BE2C (cell line): ENCODE data around the gene DNAH8.

ENCODE experiments used
- DNase-seq: peaks from one replicate; pipeline ENCODE4 v3.0.0-alpha.2; 2020
- H3K27me3 ChIP-seq: fragments of 250-450 bp; sonication (Bioruptor Pico); 2 replicates; pipeline ENCODE4 v1.5.1; 2020; ENCODE audit warnings: mild to moderate bottlenecking
- H3K36me3 ChIP-seq: fragments of 250-450 bp; sonication (Bioruptor Pico); 2 replicates; pipeline ENCODE4 v1.5.1; 2020; ENCODE audit warnings: mild to moderate bottlenecking
- H3K4me1 ChIP-seq: fragments of 250-450 bp; sonication (Bioruptor Pico); 2 replicates; pipeline ENCODE4 v1.5.1; 2020
- H3K4me3 ChIP-seq: 2 replicates; pipeline ENCODE4 v1.5.1; 2011; ENCODE audit warnings: low read depth, low read length
- H3K9me3 ChIP-seq: fragments of 250-450 bp; sonication (Bioruptor Pico); 2 replicates; pipeline ENCODE4 v1.5.1; 2020
- CTCF ChIP-seq: IDR thresholded peaks from 2 replicates; pipeline ENCODE4 v1.5.1; 2012; ENCODE audit warnings: mild to moderate bottlenecking, low read depth, low read length

DNAH8 gene

GRCh38 chr6:38806271-38806670 lies 91.2 kb downstream of the DNAH8 start:
- H3K4me3 ChIP-seq: no peak overlapping the region
- no peaks in the 10 kb centered on the region for H3K27me3 ChIP-seq
- H3K4me1 ChIP-seq: peaks cover 3% of the 10 kb centered on the region; the same call in 1 of the 2 replicates
- no peaks in the 10 kb centered on the region for H3K9me3 ChIP-seq
- TF ChIP-seq CTCF: 0 out of 2 replicates have a peak, but pooled peaks have one; percentile 11
- H3K36me3 ChIP-seq: no peaks in the 10 kb centered on the region
- DNase-seq: no peak

- Histone ChIP-seq H3K9me3 (no peaks in the 10 kb centered on the region), H3K36me3 (no peaks in the 10 kb centered on the region), H3K4me1 (peaks cover 3% of the 10 kb centered on the region; the same call in 1 of the 2 replicates), H3K27me3 (no peaks in the 10 kb centered on the region), H3K4me3 (no peak overlapping the region)
- TF ChIP-seq CTCF: no peak
- DNase-seq: no peak
These were observed 91.7 kb downstream of the DNAH8 start for GRCh38 chr6:38806833-38807232.

- Histone ChIP-seq H3K27me3 (no peaks in the 10 kb centered on the region), H3K9me3 (no peaks in the 10 kb centered on the region), H3K36me3 (no peaks in the 10 kb centered on the region), H3K4me3 (no peak overlapping the region), H3K4me1 (peaks cover 3% of the 10 kb centered on the region; the same call in 1 of the 2 replicates)
- no peak for DNase-seq
- no peak for TF ChIP-seq CTCF
These were observed 92.9 kb downstream of the DNAH8 start for GRCh38 chr6:38808039-38808438.

- no peak for TF ChIP-seq CTCF
- Histone ChIP-seq H3K27me3 (no peaks in the 10 kb centered on the region), H3K4me3 (no peak overlapping the region), H3K9me3 (no peaks in the 10 kb centered on the region), H3K36me3 (no peaks in the 10 kb centered on the region), H3K4me1 (no peaks in the 10 kb centered on the region)
- no peak for DNase-seq
These were observed 98.1 kb downstream of the DNAH8 start for GRCh38 chr6:38813041-38813823.

GRCh38 chr6:38814761-38815160 lies 99.7 kb downstream of the DNAH8 start:
- Histone ChIP-seq H3K9me3 (no peaks in the 10 kb centered on the region), H3K4me1 (no peaks in the 10 kb centered on the region), H3K27me3 (0 out of 2 replicates have a peak, but pooled peaks cover 5% of the 10 kb centered on the region), H3K4me3 (no peak overlapping the region), H3K36me3 (no peaks in the 10 kb centered on the region)
- TF ChIP-seq CTCF: no peak
- no peak for DNase-seq

- Histone ChIP-seq H3K36me3 (no peaks in the 10 kb centered on the region), H3K4me3 (no peak overlapping the region), H3K9me3 (no peaks in the 10 kb centered on the region), H3K4me1 (no peaks in the 10 kb centered on the region), H3K27me3 (0 out of 2 replicates have a peak, but pooled peaks cover 5% of the 10 kb centered on the region)
- TF ChIP-seq CTCF: no peak
- DNase-seq: no peak
These were observed 100.1 kb downstream of the DNAH8 start for GRCh38 chr6:38815250-38815649.
